ENCODE results near the gene CCDC150. TPM values are rescaled to one million over a fixed set of nuclear protein-coding genes. Genes with fewer than 3 reads are reported as not detected.
"Not testable (repeated sequence)": the region's sequence is repeated elsewhere in the genome, so short reads cannot be mapped to it uniquely, and the experiment has no call there.

Gene CCDC150
- total RNA-seq, 1 donor, result 5.8 TPM

DNA sequence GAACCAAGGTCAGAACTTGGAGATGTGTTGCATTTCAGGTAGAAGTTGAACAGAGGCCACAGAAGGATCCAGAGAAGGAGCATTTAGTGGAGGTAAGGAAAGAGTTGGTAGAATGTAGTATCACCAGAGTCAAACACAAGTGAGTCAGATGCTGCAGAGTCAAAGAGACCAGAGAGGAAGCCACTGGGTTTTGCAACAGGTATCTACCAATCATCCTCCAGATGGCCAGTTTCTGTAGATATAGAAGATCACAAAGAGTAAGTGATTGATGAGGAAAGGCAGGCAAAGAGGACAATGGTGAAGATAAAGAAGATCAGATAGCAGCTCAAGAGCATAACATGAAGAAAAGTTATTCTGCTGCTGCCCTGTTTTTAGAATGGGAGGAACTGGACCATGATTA is 84.1 kb downstream of the CCDC150 start:
- no peaks in the 10 kb centered on the region for H3K27me3 ChIP-seq (ENCODE audit: insufficient read depth, low read length)
- H3K4me1 ChIP-seq (ENCODE audit: insufficient read depth, low read length), result no peaks in the 10 kb centered on the region
- no peak overlapping the region for H3K4me2 ChIP-seq (ENCODE audit: insufficient read depth, low read length)
- H4K20me1 ChIP-seq (ENCODE audit: insufficient read depth, low read length), result no peaks in the 10 kb centered on the region
- no peak overlapping the region for H2AFZ ChIP-seq (ENCODE audit: low read length)
- no peak overlapping the region for H3K4me3 ChIP-seq (ENCODE audit: insufficient read depth, low read length)
- TF ChIP-seq, protein P1, sequence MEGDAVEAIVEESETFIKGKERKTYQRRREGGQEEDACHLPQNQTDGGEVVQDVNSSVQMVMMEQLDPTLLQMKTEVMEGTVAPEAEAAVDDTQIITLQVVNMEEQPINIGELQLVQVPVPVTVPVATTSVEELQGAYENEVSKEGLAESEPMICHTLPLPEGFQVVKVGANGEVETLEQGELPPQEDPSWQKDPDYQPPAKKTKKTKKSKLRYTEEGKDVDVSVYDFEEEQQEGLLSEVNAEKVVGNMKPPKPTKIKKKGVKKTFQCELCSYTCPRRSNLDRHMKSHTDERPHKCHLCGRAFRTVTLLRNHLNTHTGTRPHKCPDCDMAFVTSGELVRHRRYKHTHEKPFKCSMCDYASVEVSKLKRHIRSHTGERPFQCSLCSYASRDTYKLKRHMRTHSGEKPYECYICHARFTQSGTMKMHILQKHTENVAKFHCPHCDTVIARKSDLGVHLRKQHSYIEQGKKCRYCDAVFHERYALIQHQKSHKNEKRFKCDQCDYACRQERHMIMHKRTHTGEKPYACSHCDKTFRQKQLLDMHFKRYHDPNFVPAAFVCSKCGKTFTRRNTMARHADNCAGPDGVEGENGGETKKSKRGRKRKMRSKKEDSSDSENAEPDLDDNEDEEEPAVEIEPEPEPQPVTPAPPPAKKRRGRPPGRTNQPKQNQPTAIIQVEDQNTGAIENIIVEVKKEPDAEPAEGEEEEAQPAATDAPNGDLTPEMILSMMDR (IDR thresholded peaks at IDR 0.05; ENCODE audit: extremely low read depth, low read depth, low read length), result no peak
- no peaks in the 10 kb centered on the region for H3K36me3 ChIP-seq (ENCODE audit: insufficient read depth, low read length)
- H3K27ac ChIP-seq (ENCODE audit: low read depth, low read length), result no peak overlapping the region
- no peaks in the 10 kb centered on the region for H3K79me2 ChIP-seq (ENCODE audit: insufficient read depth, low read length)
- no peak for DNase-seq (ENCODE audit: insufficient read length, low spot score, missing footprints)
- H3K9me3 ChIP-seq (ENCODE audit: low read depth, low read length), result no peaks in the 10 kb centered on the region

GRCh38 chr2:196725218-196725617 is 85.7 kb downstream of the CCDC150 start:
- H3K4me2 ChIP-seq (ENCODE audit: insufficient read depth, low read length), result no peak overlapping the region
- TF ChIP-seq, protein P1 (IDR thresholded peaks at IDR 0.05; ENCODE audit: extremely low read depth, low read depth, low read length), result no peak
- no peaks in the 10 kb centered on the region for H4K20me1 ChIP-seq (ENCODE audit: insufficient read depth, low read length)
- no peaks in the 10 kb centered on the region for H3K36me3 ChIP-seq (ENCODE audit: insufficient read depth, low read length)
- no peak overlapping the region for H3K4me3 ChIP-seq (ENCODE audit: insufficient read depth, low read length)
- H2AFZ ChIP-seq (ENCODE audit: low read length), result no peak overlapping the region
- H3K4me1 ChIP-seq (ENCODE audit: insufficient read depth, low read length), result no peaks in the 10 kb centered on the region
- no peaks in the 10 kb centered on the region for H3K27me3 ChIP-seq (ENCODE audit: insufficient read depth, low read length)
- no peaks in the 10 kb centered on the region for H3K79me2 ChIP-seq (ENCODE audit: insufficient read depth, low read length)
- DNase-seq (ENCODE audit: insufficient read length, low spot score, missing footprints), result no peak
- H3K9me3 ChIP-seq (ENCODE audit: low read depth, low read length), result no peaks in the 10 kb centered on the region
- no peak overlapping the region for H3K27ac ChIP-seq (ENCODE audit: low read depth, low read length)

GRCh38 chr2:196725882-196726281 is 86.4 kb downstream of the CCDC150 start:
- Histone ChIP-seq H3K4me1 (ENCODE audit: insufficient read depth, low read length) (no peaks in the 10 kb centered on the region), H3K4me2 (ENCODE audit: insufficient read depth, low read length) (no peak overlapping the region), H3K9me3 (ENCODE audit: low read depth, low read length) (no peaks in the 10 kb centered on the region), H3K27ac (ENCODE audit: low read depth, low read length) (no peak overlapping the region), H3K4me3 (ENCODE audit: insufficient read depth, low read length) (no peak overlapping the region), H2AFZ (ENCODE audit: low read length) (no peak overlapping the region), H3K79me2 (ENCODE audit: insufficient read depth, low read length) (no peaks in the 10 kb centered on the region), H3K27me3 (ENCODE audit: insufficient read depth, low read length) (no peaks in the 10 kb centered on the region), H4K20me1 (ENCODE audit: insufficient read depth, low read length) (no peaks in the 10 kb centered on the region), H3K36me3 (ENCODE audit: insufficient read depth, low read length) (peaks cover 3% of the 10 kb centered on the region)
- TF ChIP-seq, protein P1 (IDR thresholded peaks at IDR 0.05; ENCODE audit: extremely low read depth, low read depth, low read length), result no peak
- no peak for DNase-seq (ENCODE audit: insufficient read length, low spot score, missing footprints)

GRCh38 chr2:196729418-196729817 is 89.9 kb downstream of the CCDC150 start:
- Histone ChIP-seq H3K4me2 (ENCODE audit: insufficient read depth, low read length) (no peak overlapping the region), H3K79me2 (ENCODE audit: insufficient read depth, low read length) (no peaks in the 10 kb centered on the region), H3K27ac (ENCODE audit: low read depth, low read length) (no peak overlapping the region), H3K36me3 (ENCODE audit: insufficient read depth, low read length) (peaks cover 3% of the 10 kb centered on the region), H3K27me3 (ENCODE audit: insufficient read depth, low read length) (no peaks in the 10 kb centered on the region), H3K4me1 (ENCODE audit: insufficient read depth, low read length) (no peaks in the 10 kb centered on the region), H3K9me3 (ENCODE audit: low read depth, low read length) (no peaks in the 10 kb centered on the region), H4K20me1 (ENCODE audit: insufficient read depth, low read length) (no peaks in the 10 kb centered on the region), H2AFZ (ENCODE audit: low read length) (no peak overlapping the region), H3K4me3 (ENCODE audit: insufficient read depth, low read length) (no peak overlapping the region)
- no peak for DNase-seq (ENCODE audit: insufficient read length, low spot score, missing footprints)
- TF ChIP-seq, protein P1 (IDR thresholded peaks at IDR 0.05; ENCODE audit: extremely low read depth, low read depth, low read length), result no peak

DNA sequence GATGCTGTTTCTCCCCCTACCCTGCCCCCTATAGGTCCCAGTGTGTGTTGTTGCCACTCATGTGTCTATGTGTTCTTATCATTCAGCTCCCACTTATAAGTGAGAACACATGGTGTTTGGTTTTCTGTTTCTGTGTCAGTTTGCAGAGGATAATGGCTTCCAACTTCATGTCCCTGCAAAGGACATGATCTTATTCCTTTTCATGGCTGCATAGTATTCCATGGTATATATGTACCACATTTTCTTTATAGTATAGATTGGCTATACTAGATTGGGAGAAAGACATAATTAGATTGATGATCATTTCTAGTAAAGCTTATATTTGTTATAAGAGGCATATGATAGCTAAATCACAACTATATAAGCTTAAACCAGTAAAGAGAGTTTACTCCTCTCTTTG is 97.1 kb downstream of the CCDC150 start:
- not testable (repeated sequence) for H3K27me3 ChIP-seq (ENCODE audit: insufficient read depth, low read length); H3K4me1 ChIP-seq (ENCODE audit: insufficient read depth, low read length); DNase-seq (ENCODE audit: insufficient read length, low spot score, missing footprints); H2AFZ ChIP-seq (ENCODE audit: low read length); H3K9me3 ChIP-seq (ENCODE audit: low read depth, low read length); H3K4me3 ChIP-seq (ENCODE audit: insufficient read depth, low read length); H3K36me3 ChIP-seq (ENCODE audit: insufficient read depth, low read length); H4K20me1 ChIP-seq (ENCODE audit: insufficient read depth, low read length); H3K27ac ChIP-seq (ENCODE audit: low read depth, low read length); H3K79me2 ChIP-seq (ENCODE audit: insufficient read depth, low read length); H3K4me2 ChIP-seq (ENCODE audit: insufficient read depth, low read length)

All from osteoblast (primary cell).